NOMO-1 treated with dmso at 0.1 percent for 144 hours (cell line): ENCODE results near the gene ADAM12.
"Not testable (repeated sequence)": the region's sequence is repeated elsewhere in the genome, so short reads cannot be mapped to it uniquely, and the experiment has no call there.

Source experiments
- DNase-seq: peaks from one replicate; lab custom pipeline; 2025; ENCODE audit not compliant: unreplicated experiment; lab: John Stamatoyannopoulos, UW

Gene ADAM12

DNA sequence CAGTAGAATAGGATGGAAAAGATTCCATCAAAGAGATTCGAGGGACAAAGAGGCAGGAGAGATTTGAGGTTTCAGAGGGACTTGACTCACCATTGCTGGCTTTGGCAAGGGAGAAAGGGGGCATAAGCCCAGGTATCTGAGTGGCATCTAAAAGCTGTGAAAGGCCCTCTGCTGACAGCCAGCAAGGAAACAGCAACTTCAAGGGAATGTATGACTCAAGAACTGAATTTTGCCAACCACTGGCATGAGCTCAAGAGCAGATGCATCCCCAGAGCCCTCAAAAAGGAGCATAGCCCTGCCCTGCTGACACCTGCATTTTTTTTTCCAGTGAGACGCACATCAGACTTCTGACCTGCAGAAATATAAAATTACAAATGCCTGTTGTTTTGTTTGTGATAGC, 19.6 kb upstream of the ADAM12 start:
- no peak for DNase-seq

DNA sequence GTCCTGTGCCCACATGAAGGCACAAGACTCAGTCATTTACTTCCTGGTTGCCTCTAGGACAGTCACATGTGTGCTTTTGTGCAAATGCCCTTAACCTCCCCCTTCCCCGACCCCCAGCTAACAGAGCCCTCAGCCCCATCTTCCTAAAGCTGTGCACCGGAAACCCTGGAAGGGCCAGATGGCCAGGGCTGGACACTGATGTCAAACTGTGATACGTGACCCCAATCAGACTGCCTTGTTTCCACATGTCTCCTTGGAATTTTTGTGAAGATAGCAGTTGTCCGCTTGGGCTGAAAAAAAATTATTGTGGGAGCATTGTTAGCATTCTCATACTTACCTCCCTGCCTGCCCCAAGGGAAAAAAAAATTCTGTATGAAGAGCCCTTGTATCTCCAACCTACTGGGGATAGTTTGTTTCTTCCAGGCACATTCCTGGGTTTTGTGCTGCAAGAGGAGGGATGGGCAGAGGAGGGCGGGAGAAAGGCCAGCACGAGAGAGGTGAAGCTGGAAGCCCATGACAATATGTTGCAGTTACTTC, 17.0 kb upstream of the ADAM12 start:
- DNase-seq: no peak

DNA sequence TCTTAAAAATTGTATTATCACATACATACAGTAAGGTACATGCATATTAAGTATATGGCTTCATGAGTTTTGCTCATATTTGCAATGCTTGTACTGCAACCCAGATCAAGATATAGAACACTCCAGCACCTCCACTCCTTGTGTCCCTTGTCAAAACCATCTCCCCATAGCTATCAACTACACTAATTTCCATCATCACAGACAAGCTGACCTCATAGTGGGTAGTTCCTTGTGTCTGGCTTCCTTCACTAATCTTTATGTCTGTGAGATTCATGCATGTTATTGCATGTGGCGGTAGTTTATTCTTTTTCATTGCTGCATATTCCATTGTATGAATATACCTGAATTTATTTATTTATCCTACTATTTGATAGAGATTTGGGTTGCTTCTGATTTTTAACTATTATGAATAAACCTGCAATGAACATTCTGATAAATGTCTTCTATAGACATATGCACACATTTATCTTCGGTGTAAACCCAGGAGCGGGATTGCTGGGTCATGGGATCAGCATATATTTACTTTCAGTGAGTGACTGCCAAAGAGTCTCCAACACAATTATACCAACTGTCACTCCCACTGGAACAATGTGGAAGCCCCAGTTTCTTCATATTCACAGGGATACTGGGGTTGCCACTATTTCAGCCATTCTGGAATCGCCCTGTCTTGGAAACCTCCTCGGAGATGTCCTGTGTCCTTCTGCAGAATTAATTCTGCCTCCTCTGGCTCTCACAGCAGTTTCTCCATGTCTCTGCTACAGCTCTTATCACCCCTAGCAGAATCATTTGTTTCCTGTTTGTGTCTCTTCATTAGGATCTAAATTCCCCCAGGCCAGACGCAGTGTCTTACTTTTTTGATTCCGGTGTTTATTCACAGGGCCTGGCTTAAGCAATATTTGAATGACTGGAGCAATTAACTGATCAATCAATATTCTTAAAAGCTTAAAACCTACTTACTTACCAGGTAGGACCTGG, 14.7 kb upstream of the ADAM12 start:
- no peak for DNase-seq

DNA sequence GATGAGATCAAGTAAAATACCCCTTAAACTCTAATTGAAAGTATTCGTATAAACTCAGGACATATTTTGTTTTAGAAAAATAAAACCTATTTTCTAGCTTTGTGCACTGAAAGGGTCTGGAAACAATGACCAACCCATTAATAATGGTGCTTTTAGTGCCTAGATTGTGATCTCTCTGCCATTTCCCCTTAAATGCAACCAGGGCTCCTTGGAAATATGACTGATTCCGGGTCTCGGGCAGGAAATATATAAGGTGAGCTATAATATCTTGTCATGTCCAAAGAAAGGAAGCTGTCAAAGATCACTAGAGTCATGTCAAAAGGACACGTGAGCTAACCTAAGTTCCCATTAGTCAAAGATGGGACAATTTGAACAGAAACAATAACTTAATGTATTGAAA, 12.4 kb upstream of the ADAM12 start:
- DNase-seq: no peak

DNA sequence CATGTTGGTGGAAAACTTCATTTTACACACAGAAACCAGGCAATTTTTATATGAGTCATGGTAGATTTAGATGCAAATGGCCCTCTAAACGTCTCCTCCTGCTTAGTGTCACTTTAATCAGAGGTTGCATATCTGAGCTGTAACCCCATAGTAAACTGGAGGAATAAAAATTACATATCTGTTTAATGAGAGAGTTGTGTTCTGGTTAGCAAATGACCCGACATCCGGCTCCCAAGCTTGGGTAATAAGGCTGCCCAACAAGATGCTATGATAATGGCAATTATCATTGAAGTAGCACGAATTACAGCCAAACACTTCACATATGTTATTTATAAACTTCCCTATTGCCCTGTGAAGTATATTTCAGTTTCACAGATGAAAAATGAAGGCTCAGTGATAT, 10.6 kb upstream of the ADAM12 start:
- DNase-seq: no peak

DNA sequence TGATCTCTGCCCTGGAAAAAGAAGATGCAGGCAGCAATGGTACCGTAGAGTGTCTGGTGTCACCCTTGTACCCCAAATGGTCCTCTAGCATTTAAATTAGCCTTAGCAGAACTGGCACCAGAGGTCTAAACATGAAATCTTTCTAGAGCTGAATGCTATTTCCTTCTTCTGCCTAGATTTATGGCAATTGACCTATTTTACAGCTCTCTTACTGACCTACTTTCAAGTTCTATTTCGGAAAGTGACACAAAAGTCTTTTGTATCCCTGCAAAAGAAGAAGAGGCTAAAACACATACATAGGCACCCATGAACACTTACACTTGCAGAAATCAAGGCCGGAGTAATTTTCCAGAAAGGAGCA, 10.1 kb upstream of the ADAM12 start:
- DNase-seq: no peak

DNA sequence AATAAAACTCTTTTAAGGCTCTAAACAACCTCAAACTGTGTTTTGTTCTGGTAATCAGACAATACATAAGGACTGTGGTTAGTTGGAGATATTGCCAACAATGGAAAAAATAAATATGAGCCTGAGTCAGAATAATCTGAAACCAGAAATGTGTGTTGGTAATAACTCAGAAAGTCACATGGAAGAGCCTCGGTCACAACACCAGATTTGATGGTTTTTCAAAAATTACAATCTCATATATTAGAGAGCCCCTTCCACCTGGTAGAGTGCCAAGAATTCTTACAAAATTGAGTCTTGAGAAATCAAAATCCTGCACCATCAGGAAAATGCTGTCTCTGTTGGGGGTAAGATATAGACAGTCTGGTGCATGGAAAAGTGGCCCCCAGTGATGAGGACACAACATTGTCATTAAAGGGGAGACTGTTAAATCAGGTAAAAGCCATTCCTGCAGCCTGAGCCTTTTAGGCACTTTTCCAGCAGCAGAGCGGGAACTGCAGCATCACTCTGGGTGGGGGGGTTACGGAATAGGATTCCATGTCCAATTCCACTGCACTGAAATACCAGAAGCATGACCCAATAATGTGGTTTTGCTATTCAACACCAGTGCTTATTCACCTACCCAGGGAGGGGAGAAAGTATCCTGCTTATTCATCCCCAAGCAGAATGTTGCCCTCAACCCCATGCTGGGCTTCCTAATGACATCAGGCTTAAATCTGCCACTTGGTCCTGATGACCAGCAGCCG, 9.5 kb upstream of the ADAM12 start:
- no peak for DNase-seq

DNA sequence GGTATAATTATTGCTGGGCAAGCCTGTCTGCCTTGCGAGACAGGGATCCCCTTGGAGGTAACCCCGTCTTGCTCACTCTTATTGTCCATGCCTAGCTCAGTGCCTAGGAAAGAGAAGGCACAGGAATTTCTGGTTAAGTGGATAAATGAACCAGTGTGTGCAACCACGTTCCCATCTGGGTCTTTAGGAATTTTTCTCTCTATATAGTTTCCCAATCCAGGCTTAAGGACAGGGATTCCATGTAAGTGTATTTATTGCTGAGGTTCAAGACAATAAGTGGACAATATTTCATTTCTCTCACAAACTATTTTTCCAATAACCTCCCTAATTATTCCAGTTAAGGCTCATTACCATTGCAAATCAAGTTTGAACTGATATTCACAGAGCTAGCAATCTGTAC, 8.9 kb upstream of the ADAM12 start:
- no peak for DNase-seq

DNA sequence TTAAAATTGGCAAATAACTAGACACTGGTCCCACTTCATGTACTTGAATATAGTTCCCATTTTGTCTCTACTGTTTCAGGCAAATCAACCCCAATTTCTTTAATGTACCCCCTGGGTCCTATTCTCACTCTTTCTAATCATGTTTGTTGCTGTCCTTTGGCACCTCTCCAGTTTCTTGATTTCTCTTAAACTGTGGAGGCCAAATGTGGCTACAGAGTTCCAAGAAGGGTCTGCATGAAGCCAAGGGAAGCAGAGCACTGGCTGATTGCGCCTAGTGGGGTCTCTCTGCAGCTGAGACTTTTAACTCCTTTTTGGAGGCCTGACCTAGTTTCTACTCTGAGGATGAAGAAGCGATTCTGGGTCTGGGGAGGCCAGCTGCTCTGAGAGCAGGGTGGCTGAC, 6.7 kb upstream of the ADAM12 start:
- no peak for DNase-seq

DNA sequence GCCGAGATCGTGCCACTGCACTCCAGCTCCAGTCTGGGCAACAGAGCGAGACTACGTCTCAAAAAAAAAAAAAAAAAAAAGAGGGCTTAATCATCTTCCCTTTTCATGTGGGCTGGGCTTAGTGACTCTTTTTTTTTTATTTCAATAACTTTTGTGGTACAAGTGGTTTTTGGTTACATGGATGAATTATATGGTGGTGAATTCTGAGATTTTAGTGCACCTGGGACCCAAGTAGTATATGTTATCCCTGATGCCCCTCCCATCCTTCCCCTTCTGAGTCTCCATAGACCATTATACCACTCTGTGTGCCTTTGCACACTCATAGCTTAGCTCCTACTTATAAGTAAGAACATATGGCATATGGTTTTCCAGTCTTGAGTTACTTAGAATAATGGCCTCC, 4.8 kb upstream of the ADAM12 start:
- no peak for DNase-seq

DNA sequence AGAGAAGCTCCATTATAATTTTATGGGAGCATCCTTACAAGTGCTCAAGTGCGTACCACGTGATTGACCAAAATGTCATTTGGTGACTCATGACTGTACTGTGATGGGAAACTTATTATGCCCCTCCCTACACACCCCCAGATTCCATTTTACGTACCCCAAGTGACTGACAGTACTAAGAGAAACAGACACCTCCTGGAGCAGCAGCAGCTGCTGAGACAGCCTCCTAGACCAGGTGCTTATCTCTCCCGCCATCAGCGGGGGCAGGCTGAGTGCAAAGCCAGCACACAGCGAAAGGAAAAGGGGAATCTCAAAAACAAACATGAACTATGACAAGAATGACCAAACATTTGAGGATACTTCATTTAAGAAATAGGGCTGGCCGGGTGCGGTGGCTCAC, 4.2 kb upstream of the ADAM12 start:
- DNase-seq: no peak

DNA sequence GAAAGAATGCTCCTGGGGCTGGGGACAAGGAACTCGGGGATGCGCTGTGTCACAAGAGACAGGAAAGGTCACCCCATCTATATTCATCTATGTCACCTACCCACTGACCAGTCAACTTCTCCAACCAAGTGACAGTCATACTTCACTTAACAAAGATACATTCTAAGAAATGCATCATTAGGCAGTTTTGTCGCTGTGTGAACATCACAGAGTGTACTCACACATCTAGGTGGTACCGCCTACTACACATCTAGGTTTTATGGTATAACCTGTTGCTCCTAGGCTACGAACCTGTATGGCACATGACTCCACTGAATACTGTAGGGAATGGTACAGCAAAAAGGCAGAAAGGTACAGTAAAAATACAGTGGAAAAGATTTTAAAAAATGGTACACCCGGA, 3.8 kb upstream of the ADAM12 start:
- DNase-seq: no peak

DNA sequence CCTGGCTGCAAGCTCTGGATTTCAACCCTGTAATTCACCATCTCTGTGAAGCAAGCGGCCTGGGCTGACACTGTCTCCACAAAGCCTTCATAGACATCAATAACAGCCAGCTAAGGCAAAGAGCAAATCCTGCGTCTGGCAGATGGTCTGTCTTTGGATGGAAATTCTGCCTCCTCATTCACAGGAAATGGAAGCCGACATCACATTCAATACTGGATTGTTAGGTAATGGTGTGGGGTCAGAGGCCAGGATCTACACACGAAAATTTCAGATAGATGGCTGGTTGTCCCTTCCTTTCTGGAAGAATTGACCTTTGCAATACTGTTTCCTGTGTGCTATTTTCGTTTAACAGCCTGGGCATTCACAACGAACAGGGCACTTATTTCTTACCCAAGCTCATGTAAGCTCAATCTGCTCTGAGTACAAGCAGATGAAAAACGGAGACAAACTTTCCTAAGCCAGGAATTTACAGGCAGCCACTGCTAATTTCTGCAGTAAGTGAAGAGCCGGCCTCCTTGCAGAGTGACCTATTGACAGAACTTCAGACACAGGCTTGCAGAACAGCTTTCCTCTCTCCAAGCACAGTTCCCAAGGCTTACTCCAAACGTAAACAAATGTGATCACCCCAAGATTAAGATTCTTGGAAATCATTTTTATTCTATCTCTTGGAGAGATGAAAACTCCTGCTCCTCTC, 3.1 kb upstream of the ADAM12 start:
- no peak for DNase-seq

DNA sequence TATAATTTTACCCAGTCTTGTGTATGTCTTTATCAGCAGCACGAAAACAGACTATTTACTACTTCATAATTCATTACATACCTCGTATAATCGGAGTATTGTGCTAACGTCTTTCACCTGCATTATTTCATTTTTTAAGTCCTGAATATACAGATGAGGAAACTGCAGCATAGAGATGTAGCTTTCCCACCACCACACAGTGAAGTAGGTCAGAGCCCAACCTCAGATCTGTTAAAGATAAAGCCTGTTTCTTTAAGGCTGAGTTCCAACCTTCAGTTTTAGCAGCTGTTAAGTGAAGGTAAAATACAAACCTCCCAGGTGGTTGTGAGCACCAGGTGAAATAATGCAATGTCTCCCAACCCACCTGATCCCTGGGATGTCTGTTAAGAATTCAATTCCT, 2.0 kb upstream of the ADAM12 start:
- no peak for DNase-seq

DNA sequence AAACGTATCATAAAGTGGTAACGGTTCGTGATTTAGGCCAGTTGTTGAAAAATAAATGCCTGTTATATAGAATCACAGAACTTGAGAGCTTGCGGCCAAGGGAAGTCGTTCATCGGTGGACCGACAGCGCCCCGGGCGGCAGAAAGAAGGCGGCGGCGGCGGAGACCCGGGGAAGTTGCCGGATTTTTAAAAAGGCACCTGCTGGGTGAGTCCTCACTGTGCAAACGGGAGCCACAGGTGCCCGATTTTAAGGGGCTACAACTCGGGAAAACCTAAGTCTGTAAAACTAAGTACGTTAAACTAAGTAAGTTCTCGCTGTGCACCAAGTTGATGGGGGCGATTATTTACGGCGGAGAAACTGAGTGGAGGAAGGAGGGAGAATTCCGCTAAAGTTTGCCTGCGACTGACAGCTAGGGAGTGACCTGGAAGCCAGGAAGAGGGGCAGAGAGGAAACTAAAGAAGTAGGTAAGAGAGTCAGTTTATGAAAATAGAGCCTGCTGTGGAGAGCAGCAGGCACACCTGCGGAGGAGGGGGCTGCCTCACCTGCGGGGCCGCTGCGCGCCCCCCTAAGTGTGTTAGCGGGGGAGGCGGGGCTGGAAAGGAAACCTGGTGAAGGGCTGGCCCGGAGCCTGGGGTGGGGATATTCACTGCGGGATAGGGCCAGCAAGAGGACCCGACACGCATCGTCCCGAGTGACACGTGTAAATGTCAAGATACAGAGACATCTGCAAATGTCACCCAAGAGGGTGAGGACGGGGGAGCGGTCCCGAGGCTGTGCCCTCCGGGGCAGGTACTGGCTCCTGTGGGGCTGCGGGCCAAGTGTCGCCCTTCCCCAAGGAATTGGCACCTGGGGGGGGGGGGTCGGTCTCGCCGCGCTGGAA, 996 bp downstream of the ADAM12 start:
- DNase-seq: no peak

DNA sequence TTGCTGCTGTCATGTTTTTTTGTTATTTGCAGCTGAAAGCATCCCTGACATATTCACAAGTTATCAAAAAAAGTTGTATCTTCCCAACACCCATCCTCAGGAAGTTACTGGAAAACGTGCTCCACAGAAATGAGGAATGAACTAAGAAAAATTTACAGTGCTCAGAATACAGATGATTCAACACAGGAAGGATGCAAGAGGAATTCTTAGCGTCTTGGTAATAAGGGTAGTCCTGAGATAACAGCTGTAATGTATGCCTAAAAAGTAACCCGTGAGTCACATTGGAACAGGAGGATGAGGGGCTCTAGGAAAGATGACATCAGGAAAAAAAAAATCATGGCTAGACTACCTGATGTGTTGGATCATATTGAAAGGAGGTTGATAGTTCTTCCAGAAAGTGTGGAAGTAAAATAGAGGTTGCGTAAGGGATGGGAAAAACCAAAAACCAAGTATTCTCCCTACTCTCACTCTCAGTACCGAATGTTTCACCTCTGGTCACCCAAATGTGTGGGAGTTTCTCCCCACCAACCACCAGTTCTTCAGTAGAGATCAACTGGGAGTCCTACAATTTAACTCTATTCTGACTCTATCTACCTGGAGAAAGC, 3.9 kb downstream of the ADAM12 start:
- DNase-seq: no peak

DNA sequence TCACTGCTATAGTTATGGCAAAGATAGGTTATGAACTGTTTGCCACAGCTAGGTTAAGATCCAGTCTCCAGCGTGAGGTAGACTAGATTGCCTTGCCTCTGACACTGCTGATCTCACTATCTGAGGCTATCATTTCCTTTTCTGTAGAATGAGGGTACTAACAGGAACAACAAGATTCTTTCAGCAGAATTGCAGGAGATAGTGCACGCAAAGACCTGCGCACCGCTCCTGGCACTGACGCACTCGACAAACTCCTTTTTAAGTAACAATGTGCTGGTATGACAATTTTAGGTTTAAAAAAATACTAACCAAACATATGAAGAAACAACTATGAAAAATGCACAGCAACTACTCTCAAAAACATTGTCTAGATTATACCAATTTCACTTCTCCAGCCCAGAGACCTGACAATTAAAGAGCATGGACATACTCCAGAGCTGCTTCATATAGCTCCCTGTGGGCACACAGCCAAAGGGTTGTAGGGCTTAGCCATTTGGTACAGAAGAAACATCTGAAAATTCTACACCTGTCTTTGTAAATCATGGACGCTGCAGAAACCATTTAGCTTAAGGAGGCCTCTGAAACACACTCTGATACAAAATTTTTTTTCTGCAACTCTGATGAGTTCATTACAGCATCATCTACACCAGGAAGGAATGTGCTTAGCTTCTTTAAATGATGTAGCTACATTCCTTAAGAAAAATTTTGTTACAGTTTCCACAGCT, 7.8 kb downstream of the ADAM12 start:
- DNase-seq: no peak

DNA sequence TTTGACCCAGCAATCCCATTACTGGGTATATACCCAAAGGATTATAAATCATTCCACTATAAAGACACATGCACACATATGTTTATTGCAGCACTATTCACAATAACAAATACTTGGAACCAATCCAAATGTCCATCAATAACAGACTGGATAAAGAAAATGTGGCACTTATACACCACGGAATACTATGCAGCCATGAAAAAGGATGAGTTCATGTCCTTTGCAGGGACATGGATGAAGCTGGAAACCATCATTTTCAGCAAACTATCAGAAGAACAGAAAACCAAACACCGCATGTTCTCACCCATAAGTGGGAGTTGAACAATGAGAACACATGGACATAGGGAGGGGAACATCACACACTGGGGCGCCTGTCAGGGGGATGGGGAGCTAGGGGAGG, 9.1 kb downstream of the ADAM12 start:
- DNase-seq: not testable (repeated sequence)

DNA sequence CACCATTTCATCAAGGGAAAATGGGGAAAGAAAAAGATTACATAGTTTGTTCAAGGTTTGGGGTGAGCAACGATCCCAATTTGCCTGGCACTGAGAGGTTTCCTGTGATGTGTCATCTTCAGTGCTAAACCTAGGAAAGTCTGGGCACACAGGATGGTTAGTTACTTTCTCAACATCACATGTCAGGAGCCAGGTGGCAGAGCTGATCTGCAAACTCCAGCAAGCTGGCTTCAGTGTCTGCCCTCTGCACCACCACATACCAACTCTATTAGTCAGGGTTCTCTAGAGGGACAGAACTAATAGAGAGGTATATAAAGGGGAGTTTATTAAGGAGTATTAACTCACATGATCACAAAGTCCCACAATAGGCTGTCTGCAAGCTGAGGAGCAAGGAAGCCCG, 11.3 kb downstream of the ADAM12 start:
- DNase-seq: no peak
